K562 (cell line): ENCODE measurements around the gene GGPS1. TPM values are rescaled to one million over a fixed set of nuclear protein-coding genes. Genes with fewer than 3 reads are reported as not detected.

Experiments
- CEBPB ChIP-seq: fragments of 450-650 bp; IDR thresholded peaks from 2 replicates; pipeline ENCODE4 v1.6.1; 2016; ENCODE audit warnings: missing genetic modification characterization, missing compliant biosample characterization
- MED1 ChIP-seq: sonication (generic); formaldehyde crosslinking; IDR thresholded peaks from 2 replicates; pipeline ENCODE4 v1.8.1; 2023; ENCODE audit warnings: missing genetic modification reagents, borderline replicate concordance
- MLX ChIP-seq, 2 experiments: fragments of 450-650 bp in 1 of 2; sonication (generic) in 1 of 2; formaldehyde crosslinking; conservative IDR thresholded peaks; 2 replicates each; pipeline versions ENCODE4 v1.4.0 to v1.8.1; 2020 to 2022; ENCODE audit warnings: mild to moderate bottlenecking in 1 of 2, missing genetic modification reagents in 1 of 2
- MYC ChIP-seq, 2 experiments: fragments of 250-450 bp in 1 of 2; sonication (Bioruptor Pico) in 1 of 2; IDR thresholded peaks; 2 replicates each; pipeline versions ENCODE4 v1.5.1 to v1.6.1; 2012 to 2021; ENCODE audit warnings: low read depth in 2 of 2, borderline replicate concordance in 1 of 2, improper control_type of control experiment in 1 of 2, low read length in 1 of 2, mild to moderate bottlenecking in 1 of 2, moderate library complexity in 1 of 2
- PATZ1 ChIP-seq: fragments of 250-450 bp; sonication (Bioruptor Pico); IDR thresholded peaks from 2 replicates; pipeline ENCODE4 v1.5.0; 2020; ENCODE audit warnings: mild to moderate bottlenecking, borderline replicate concordance
- ZC3H4 ChIP-seq: sonication (generic); formaldehyde crosslinking; IDR thresholded peaks from 2 replicates; pipeline ENCODE4 v1.9.0; 2021; ENCODE audit warnings: missing genetic modification reagents, borderline replicate concordance
- polyA plus RNA-seq, 8 experiments: library from polyadenylated mRNA; depleted of rRNA in 4 of 8; stranded (reverse) in 5 of 8; unstranded in 3 of 8; fragments of >200 nt; fragmentation: Nextera tagmentation in 2 of 8; fragmentation: Illumina TruSeq in 1 of 8; extraction: Ambion mirVana in 2 of 8; extraction: Trizol in 1 of 8; gene quantifications; 2 replicates each; pipeline versions ENCODE4 v1.2.1 to v1.2.3, GENCODE V29; 2011 to 2014; ENCODE audit warnings: inconsistent platforms in 1 of 8, missing spikeins in 1 of 8
- total RNA-seq, 7 experiments: library from RNA; depleted of rRNA in 6 of 7; stranded (reverse); fragments of >200 nt in 6 of 7; fragmentation: Illumina TruSeq in 2 of 7; extraction: Trizol in 2 of 7; gene quantifications; 2 replicates each; pipeline versions ENCODE4 v1.2.1 to v1.2.3, GENCODE V29; 2011 to 2021; ENCODE audit warnings: low replicate concordance in 1 of 7
- TF ChIP-seq, protein P1 (sequence below): sonication (generic); formaldehyde crosslinking; IDR thresholded peaks from 2 replicates; pipeline ENCODE4 v1.8.0; 2022; ENCODE audit warnings: missing genetic modification reagents, mild to moderate bottlenecking, moderate library complexity, borderline replicate concordance

Gene GGPS1
- total and polyA plus RNA-seq, 9 of the 15 experiments (the other 6 are each of a cell fraction or from before 2014, with no cell fraction given), result 18.8 to 104 (median 56.3) TPM

GRCh38 chr1:235331401-235331800 is 3.0 kb downstream of the GGPS1 start (continued):
- TF ChIP-seq PATZ1 (CRISPR knock-in tag) (no peak), CEBPB (tag) (peak; percentile 61; the same call in 1 of the 2 replicates), ZC3H4 (CRISPR knock-in tag) (no peak), MLX (CRISPR knock-in tag; conservative IDR thresholded peaks at IDR 0.05) (no peak), MED1 (CRISPR knock-in tag) (no peak), MYC (IDR thresholded peaks at IDR 0.05; ENCODE audit: low read depth, low read length) (no peak), MYC (CRISPR knock-in tag; IDR thresholded peaks at IDR 0.05; ENCODE audit: borderline replicate concordance, low read depth) (no peak)
- TF ChIP-seq, protein P1, sequence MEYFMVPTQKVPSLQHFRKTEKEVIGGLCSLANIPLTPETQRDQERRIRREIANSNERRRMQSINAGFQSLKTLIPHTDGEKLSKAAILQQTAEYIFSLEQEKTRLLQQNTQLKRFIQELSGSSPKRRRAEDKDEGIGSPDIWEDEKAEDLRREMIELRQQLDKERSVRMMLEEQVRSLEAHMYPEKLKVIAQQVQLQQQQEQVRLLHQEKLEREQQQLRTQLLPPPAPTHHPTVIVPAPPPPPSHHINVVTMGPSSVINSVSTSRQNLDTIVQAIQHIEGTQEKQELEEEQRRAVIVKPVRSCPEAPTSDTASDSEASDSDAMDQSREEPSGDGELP (CRISPR knock-in tag), result no peak
